NCI-H446 treated with DMSO at 0.1 percent for 48 hours (cell line): ENCODE measurements around the gene C3.
"Not testable (repeated sequence)": the region's sequence is repeated elsewhere in the genome, so short reads cannot be mapped to it uniquely, and the experiment has no call there.

Experiments used
- DNase-seq: peaks from one replicate; lab custom pipeline; 2025; lab: John Stamatoyannopoulos, UW

The C3 gene

GRCh38 chr19:6690160-6690885 is 30.1 kb downstream of the C3 start:
- DNase-seq = no peak

GRCh38 chr19:6687114-6687513 is 33.3 kb downstream of the C3 start:
- DNase-seq = no peak

- no peak for DNase-seq
These were observed 33.8 kb downstream of the C3 start for GRCh38 chr19:6686628-6686975.

- DNase-seq = no peak
These were observed 34.4 kb downstream of the C3 start for GRCh38 chr19:6685962-6686627.

- no peak for DNase-seq
These were observed 35.0 kb downstream of the C3 start for GRCh38 chr19:6685482-6685881.

- no peak for DNase-seq
These were observed 36.5 kb downstream of the C3 start for GRCh38 chr19:6683971-6684370.

- no peak for DNase-seq
These were observed 37.8 kb downstream of the C3 start for GRCh38 chr19:6682607-6683128.

GRCh38 chr19:6680141-6680540 is 40.3 kb downstream of the C3 start:
- no peak for DNase-seq

GRCh38 chr19:6679139-6679538 is 41.3 kb downstream of the C3 start:
- no peak for DNase-seq

GRCh38 chr19:6678690-6679109 is 41.8 kb downstream of the C3 start:
- no peak for DNase-seq

- no peak for DNase-seq
These were observed 42.4 kb downstream of the C3 start for GRCh38 chr19:6677883-6678689.

GRCh38 chr19:6677495-6677882 is 43.0 kb downstream of the C3 start:
- DNase-seq = no peak

- no peak for DNase-seq
These were observed 44.2 kb downstream of the C3 start for GRCh38 chr19:6676288-6676687.

GRCh38 chr19:6674868-6675305 is 45.6 kb downstream of the C3 start:
- no peak for DNase-seq

- DNase-seq = not testable (repeated sequence)
These were observed 46.0 kb downstream of the C3 start for GRCh38 chr19:6674408-6674807.

GRCh38 chr19:6672693-6673290 is 47.7 kb downstream of the C3 start:
- no peak for DNase-seq

- no peak for DNase-seq
These were observed 48.5 kb downstream of the C3 start for GRCh38 chr19:6671960-6672359.

GRCh38 chr19:6668691-6669090 is 51.8 kb downstream of the C3 start:
- DNase-seq = no peak

- DNase-seq = no peak
These were observed 53.3 kb downstream of the C3 start for GRCh38 chr19:6667114-6667627.

- no peak for DNase-seq
These were observed 55.5 kb downstream of the C3 start for GRCh38 chr19:6664916-6665315.

- no peak for DNase-seq
These were observed 56.9 kb downstream of the C3 start for GRCh38 chr19:6663236-6664201.
